Central memory CD8-positive, alpha-beta T cell (primary cell): ENCODE results near the gene PLIN1.

Experiments
- ATAC-seq: fragments of 150-1000 bp; cut with Tn5 transposase; replicated peaks from 2 replicates; pipeline ENCODE4 v1.10.0; 2022; ENCODE audit warnings: mild to moderate bottlenecking, moderate FRiP score, moderate number of reproducible peaks; ENCODE audit not compliant: poor library complexity, severe bottlenecking; ENCODE audit errors: extremely low read depth
- DNase-seq, 2 donors: peaks; one replicate each; pipeline ENCODE4 v3.0.0; 2021; ENCODE audit warnings: low spot score in 2 of 2
- H3K27ac Mint-ChIP-seq: one replicate; pipeline ENCODE4 v1.8.0; 2022; ENCODE audit warnings: low read depth, mild to moderate bottlenecking, moderate library complexity, mixed read lengths
- H3K27me3 Mint-ChIP-seq: one replicate; pipeline ENCODE4 v1.8.0; 2022; ENCODE audit warnings: mixed read lengths
- H3K36me3 Mint-ChIP-seq: one replicate; pipeline ENCODE4 v1.8.0; 2022; ENCODE audit warnings: mild to moderate bottlenecking, moderate library complexity, mixed read lengths; ENCODE audit not compliant: insufficient read depth
- H3K4me1 Mint-ChIP-seq: one replicate; pipeline ENCODE4 v1.8.0; 2022; ENCODE audit warnings: mixed read lengths
- H3K4me3 Mint-ChIP-seq: one replicate; pipeline ENCODE4 v1.8.0; 2022; ENCODE audit warnings: mild to moderate bottlenecking, moderate library complexity, mixed read lengths
- H3K9me3 Mint-ChIP-seq: one replicate; pipeline ENCODE4 v1.8.0; 2022; ENCODE audit warnings: mixed read lengths

Gene PLIN1

DNA sequence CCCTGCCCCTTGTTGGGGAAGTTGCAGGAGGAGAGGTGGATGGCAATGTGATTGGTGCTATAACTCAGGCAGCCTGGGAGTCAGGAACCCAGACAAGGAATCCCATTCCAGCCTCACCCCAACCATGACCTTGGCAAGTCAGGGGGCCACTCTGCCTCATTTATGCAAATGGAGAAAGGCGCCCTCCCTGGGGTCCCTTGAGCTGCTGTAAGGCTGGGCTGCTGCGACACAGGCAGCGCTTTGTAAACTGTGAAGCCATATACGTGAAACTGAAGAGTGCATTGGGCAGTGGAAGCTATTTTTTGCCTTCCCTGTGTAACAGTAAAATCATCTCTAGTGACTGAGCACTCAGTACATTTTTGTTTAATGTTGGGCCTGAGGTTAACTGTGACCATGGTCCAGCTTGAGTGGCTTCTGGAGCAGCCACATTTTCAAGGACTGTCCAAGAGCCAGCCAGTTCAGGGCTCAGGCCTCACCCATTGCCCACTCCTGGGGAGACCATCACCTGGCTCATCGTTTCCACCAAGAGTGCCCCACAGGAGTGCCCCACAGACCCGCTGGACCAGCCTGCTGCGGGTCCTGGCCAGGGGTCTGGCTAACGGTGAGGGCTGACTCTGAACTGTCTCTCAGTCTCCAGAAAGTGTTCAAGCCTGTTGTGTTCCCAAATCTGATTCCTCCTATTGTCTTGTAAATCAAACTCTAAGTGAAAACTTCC, 51.8 kb downstream of the PLIN1 start:
- Mint-ChIP-seq H3K9me3 (no peaks in the 10 kb centered on the region), H3K4me3 (no peak overlapping the region), H3K36me3 (peaks cover 2% of the 10 kb centered on the region), H3K4me1 (no peaks in the 10 kb centered on the region), H3K27me3 (no peaks in the 10 kb centered on the region), H3K27ac (no peak overlapping the region)
- ATAC-seq, result no peak
- DNase-seq, result no peak

DNA sequence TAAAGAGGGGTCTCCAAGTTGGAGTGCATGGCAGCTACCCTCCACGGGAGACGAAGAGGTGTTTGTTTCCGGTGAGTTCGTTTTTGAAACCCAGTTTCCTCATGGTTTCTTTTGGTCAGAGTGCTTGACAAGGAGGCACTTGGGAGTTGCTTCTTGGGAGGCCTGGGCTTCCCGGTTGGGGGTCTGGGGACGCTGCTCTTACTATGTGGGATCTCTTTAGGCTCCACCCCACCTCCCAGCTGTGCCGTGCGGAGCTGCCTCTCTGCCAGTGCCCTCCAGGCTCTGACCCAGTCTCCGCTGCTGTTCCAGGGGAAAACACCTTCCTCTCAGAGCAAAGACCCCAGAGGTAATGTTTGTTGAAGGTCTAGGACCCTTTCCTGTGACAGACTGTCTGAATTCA, 53.5 kb downstream of the PLIN1 start:
- H3K36me3 Mint-ChIP-seq, result peaks cover under 1% of the 10 kb centered on the region
- DNase-seq, result no peak
- no peak overlapping the region for H3K4me3 Mint-ChIP-seq
- no peaks in the 10 kb centered on the region for H3K4me1 Mint-ChIP-seq
- H3K27me3 Mint-ChIP-seq, result no peaks in the 10 kb centered on the region
- no peak for ATAC-seq
- no peak overlapping the region for H3K27ac Mint-ChIP-seq
- no peaks in the 10 kb centered on the region for H3K9me3 Mint-ChIP-seq

DNA sequence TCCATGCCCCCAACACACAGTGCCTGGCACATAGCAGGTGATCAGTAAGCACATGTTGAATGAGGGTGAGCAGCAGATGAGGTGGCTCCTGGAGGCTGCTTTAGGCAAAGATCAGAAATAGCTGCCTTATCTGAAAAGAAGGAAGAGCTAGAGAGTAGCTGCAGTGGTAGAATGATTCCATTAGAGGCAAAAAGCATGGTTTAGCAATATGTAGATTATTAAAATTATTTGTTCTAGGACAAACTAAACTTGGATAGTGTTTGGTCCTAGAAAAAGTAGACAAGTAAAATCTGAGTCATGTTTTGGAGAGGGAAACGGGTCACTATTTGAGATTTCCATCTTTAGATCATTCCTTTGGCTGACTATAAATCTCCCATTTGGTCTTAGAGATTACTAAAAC, 56.0 kb downstream of the PLIN1 start:
- Mint-ChIP-seq H3K36me3 (no peaks in the 10 kb centered on the region), H3K4me1 (no peaks in the 10 kb centered on the region)

DNA sequence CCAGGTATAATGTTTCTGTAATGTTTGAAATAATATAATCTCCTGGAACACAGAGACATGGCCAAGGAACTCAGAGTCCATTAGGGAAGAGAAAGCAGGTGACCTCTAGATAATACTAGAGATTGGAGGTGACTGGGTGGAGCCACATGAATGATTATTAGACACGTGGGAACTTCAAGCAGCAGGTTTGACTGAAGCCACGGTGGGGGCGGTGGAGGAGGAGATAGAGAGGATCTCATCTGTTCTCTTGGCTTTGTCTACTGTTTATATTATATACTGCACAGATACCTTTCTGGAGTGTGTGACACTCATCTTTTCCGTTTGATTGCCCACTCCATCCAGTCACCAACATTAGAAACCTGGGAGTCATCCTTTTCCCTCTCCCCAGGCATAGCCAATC, 57.6 kb downstream of the PLIN1 start:
- no peaks in the 10 kb centered on the region for H3K4me1 Mint-ChIP-seq
- ATAC-seq (no peak), DNase-seq (no peak)
- no peak overlapping the region for H3K4me3 Mint-ChIP-seq
- H3K27me3 Mint-ChIP-seq, result no peaks in the 10 kb centered on the region
- no peaks in the 10 kb centered on the region for H3K36me3 Mint-ChIP-seq
- no peak overlapping the region for H3K27ac Mint-ChIP-seq
- H3K9me3 Mint-ChIP-seq, result no peaks in the 10 kb centered on the region

More for the DNA sequence above, 56.0 kb downstream of the PLIN1 start:
- ATAC-seq (no peak), DNase-seq (no peak)
- no peak overlapping the region for H3K4me3 Mint-ChIP-seq
- no peaks in the 10 kb centered on the region for H3K27me3 Mint-ChIP-seq
- H3K9me3 Mint-ChIP-seq, result no peaks in the 10 kb centered on the region
- H3K27ac Mint-ChIP-seq, result no peak overlapping the region

DNA sequence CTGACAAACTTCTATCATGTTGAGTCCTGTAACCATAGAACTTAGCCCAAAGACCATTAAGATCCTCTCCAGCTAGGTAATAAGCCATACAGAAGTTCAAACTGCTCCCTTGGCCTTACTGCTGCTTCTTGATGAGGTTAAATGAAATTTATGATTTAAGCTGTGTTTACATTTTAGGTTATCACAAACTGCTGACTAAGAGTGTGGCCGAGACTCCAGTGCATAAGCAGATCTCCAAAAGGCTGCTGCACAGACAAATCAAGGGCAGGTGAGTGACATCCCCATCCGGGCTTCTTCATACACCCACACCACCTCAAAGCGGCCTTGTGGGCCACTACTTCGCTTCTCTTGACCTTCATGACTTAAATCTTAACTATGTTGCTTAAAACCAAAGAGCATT, 62.9 kb downstream of the PLIN1 start:
- H3K36me3 Mint-ChIP-seq, result peaks cover 4% of the 10 kb centered on the region

DNA sequence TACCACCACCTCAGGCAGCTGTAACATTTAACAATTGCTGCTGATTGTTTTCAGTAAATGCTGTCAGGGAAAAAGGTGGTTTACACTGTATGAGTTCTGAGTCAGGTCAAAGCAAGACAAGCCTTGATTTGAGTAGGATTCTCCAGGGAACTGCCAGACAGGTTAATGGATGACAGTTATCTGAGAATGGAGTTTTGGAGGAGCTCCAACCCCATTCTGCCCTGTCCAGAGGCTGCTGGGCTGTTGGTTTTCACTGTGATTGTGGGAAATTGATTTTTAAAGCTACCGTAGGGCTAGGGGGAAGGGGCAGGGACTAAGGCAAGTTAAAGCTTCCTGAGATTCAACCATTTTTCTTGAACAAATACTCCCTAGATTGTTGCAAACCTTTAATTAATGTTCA, 64.0 kb downstream of the PLIN1 start:
- no peak for DNase-seq
- no peaks in the 10 kb centered on the region for H3K27me3 Mint-ChIP-seq
- H3K4me1 Mint-ChIP-seq, result no peaks in the 10 kb centered on the region
- H3K36me3 Mint-ChIP-seq, result peaks cover 4% of the 10 kb centered on the region
- no peak for ATAC-seq
- peaks cover 19% of the 10 kb centered on the region for H3K9me3 Mint-ChIP-seq
- H3K27ac Mint-ChIP-seq, result no peak overlapping the region
- H3K4me3 Mint-ChIP-seq, result no peak overlapping the region

More for the DNA sequence above, 62.9 kb downstream of the PLIN1 start:
- Mint-ChIP-seq H3K9me3 (peaks cover 19% of the 10 kb centered on the region), H3K4me3 (no peak overlapping the region), H3K4me1 (no peaks in the 10 kb centered on the region), H3K27ac (no peak overlapping the region), H3K27me3 (no peaks in the 10 kb centered on the region)
- DNase-seq (no peak), ATAC-seq (no peak)
